GM12891 (cell line): ENCODE data around the gene SLFN12L.

Experiments used
- DNase-seq: peaks from one replicate; pipeline ENCODE4 v3.0.0; 2011; ENCODE audit warnings: low spot score; ENCODE audit not compliant: insufficient read length
- FAIRE-seq: peaks from 2 replicates; lab custom pipeline; 2011; peaks lifted over from hg19 to GRCh38; lab: Jason Lieb, UNC
- PAX5 ChIP-seq: IDR thresholded peaks from 2 replicates; pipeline ENCODE4 v1.6.1; 2011; ENCODE audit warnings: low read length, moderate library complexity, mild to moderate bottlenecking; ENCODE audit not compliant: insufficient read depth, severe bottlenecking
- POLR2A ChIP-seq: IDR thresholded peaks from 2 replicates; pipeline ENCODE4 v1.6.1; 2011; ENCODE audit warnings: low read depth, low read length, control low read depth
- POLR2AphosphoS5 ChIP-seq: IDR thresholded peaks from 2 replicates; pipeline ENCODE4 v1.6.1; 2011; ENCODE audit warnings: low read depth, low read length, control low read depth
- POU2F2 ChIP-seq: IDR thresholded peaks from 2 replicates; pipeline ENCODE4 v1.6.1; 2011; ENCODE audit warnings: low read depth, mild to moderate bottlenecking, control low read depth, low read length, moderate library complexity
- SPI1 ChIP-seq: IDR thresholded peaks from 2 replicates; pipeline ENCODE4 v1.6.1; 2011; ENCODE audit warnings: low read depth, low read length, control low read depth
- TAF1 ChIP-seq: IDR thresholded peaks from 2 replicates; pipeline ENCODE4 v1.6.1; 2011; ENCODE audit warnings: low read depth, low read length, control low read depth

SLFN12L gene

DNA sequence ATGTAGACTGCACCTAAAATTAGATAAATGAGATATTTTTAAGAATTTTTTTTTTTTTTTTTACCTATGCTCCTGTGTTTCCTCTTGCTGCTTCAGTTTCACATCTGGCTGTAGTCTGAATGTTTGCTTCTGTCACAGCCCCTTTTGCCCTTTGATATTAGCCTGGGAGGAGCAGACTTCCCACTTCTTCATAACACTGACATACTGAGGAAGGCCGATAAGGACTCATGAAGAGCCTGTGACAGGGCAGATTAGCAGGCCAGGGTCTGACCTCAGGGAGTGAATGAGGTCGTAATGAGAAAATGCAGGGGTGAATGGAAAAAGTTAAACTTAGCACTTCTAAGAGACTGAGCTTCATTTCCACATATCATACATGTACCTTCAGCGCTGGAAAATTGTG is 23.2 kb upstream of the SLFN12L start, which contains the start of gene SLFN14:
Gene SLFN14 (minus strand): TSS at position 117 of the 400 bp plus-strand sequence. CDS start 2,757 bp downstream, outside the sequence.
- no peak for DNase-seq
- FAIRE-seq: no peak
- TF ChIP-seq SPI1 (no peak), POLR2AphosphoS5 (no peak), TAF1 (no peak), POLR2A (no peak), PAX5 (no peak), POU2F2 (no peak)

GRCh38 chr17:35559495-35560210 is 22.2 kb upstream of the SLFN12L start:
- DNase-seq (no peak), FAIRE-seq (no peak)
- TF ChIP-seq POLR2AphosphoS5: no peak
- no peak for TF ChIP-seq POLR2A
- no peak for TF ChIP-seq POU2F2
- no peak for TF ChIP-seq TAF1
- TF ChIP-seq PAX5: no peak
- TF ChIP-seq SPI1: no peak

DNA sequence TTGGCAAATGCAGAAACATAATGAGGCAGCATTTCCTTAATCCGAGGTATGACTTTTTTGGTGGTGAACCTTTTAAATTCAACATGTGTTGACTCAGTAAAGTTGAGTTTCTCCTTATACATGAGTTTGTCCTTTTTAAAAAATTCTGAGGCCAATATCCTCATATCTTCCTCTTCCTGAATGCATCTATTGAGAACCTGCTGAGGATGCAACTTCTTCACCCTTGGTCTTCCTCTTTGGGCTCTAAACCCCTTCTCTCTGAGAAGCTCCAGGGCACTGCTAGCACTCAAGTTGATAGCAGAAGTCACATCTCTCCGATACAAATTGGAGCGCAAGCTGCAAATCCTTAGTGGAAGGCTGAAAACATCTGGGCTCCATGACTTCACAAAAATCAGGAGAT is 19.9 kb upstream of the SLFN12L start:
- DNase-seq: no peak
- FAIRE-seq: no peak
- TF ChIP-seq SPI1 (no peak), POLR2A (no peak), TAF1 (no peak), POU2F2 (no peak)

GRCh38 chr17:35555691-35556090 is 18.2 kb upstream of the SLFN12L start:
- no peak for TF ChIP-seq POLR2A
- TF ChIP-seq POU2F2: no peak
- TF ChIP-seq TAF1: no peak
- no peak for TF ChIP-seq SPI1
- TF ChIP-seq PAX5: no peak
- TF ChIP-seq POLR2AphosphoS5: no peak
- no peak for DNase-seq
- FAIRE-seq: no peak

- DNase-seq (no peak), FAIRE-seq (no peak)
- TF ChIP-seq POLR2AphosphoS5 (no peak), TAF1 (no peak), PAX5 (no peak), SPI1 (no peak), POU2F2 (no peak), POLR2A (no peak)
Observed at GRCh38 chr17:35554668-35555067, 17.2 kb upstream of the SLFN12L start.

DNA sequence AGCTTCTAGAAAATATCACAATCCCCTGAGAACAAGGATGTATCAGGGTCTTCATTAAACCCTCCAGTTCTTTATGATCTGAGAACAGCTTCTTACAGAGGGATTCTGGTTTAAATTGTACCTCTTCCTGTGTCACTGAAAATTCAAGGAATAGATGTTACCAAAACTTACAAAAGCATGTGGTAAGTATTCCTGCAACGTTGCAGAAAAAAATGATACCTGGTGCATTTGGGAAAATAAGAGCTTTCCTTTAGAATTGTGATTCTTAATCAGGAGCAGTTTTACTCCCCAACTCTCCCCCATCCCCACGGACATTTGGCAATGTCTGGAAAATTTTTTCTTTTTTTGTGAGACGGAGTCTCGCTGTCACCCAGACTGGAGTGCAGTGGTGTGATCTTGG is 15.8 kb upstream of the SLFN12L start:
- no peak for FAIRE-seq
- no peak for TF ChIP-seq POU2F2
- DNase-seq: no peak

- DNase-seq (no peak), FAIRE-seq (no peak)
- TF ChIP-seq TAF1: no peak
- TF ChIP-seq PAX5: no peak
- no peak for TF ChIP-seq POLR2AphosphoS5
- TF ChIP-seq POLR2A: no peak
- no peak for TF ChIP-seq SPI1
- TF ChIP-seq POU2F2: no peak
Observed at GRCh38 chr17:35548978-35549377, 11.5 kb upstream of the SLFN12L start.

DNA sequence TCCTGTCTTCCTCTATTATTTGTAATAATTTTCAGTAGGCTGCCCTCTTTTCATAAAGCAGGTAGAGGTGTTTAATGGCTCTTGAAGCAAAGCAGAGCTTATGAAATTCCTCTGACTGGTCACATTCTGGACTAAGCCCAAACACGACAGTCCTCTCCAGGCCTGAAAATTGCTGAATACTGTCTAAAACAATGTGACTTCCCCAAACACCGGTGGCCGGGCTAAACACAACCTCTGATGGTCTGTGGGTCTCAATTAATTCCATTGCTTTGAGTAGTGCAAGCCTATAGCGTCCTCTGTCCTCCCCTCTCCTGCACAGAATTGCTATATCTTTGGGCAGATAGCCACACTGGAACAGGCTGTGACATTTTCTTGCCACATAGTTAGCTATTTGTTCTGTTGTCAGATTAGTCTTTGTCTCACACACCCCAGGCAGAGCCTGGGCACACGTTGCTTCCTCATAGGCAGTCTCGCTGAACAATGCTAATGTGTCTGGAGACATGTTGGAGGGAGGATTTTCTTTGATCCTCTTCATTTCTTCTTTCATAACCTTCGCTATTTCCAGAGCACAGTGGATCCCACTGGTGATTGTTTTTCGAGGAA is 10.8 kb upstream of the SLFN12L start:
- FAIRE-seq: no peak
- DNase-seq: no peak
- no peak for TF ChIP-seq POU2F2
- no peak for TF ChIP-seq POLR2AphosphoS5
- no peak for TF ChIP-seq POLR2A
- TF ChIP-seq SPI1: no peak
- no peak for TF ChIP-seq TAF1
- no peak for TF ChIP-seq PAX5

GRCh38 chr17:35546487-35546886 is 9.0 kb upstream of the SLFN12L start:
- FAIRE-seq (no peak), DNase-seq (no peak)
- 0 out of 2 replicates have a peak, but pooled peaks have one; percentile 19 for TF ChIP-seq SPI1
- no peak for TF ChIP-seq TAF1
- TF ChIP-seq PAX5: no peak

DNA sequence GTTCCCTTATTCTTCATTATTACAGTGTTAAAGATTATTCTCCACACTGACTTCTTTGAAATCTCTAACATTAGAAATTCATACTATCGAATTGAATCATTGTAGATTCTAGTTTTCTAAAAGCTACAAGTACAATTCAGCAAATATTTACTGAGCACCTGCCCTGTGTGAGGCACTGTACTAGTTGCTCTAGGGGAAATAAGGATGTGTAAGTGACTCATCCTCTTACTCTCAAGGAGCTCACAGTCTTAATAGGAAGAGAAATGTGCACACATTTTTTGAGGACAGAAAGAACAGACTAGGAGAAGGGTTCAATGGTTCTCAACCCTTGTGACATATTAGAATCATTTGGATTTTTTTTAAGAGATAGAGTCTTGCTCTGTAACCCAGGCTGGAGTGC is 7.7 kb upstream of the SLFN12L start:
- DNase-seq: no peak
- no peak for FAIRE-seq
- TF ChIP-seq POLR2A (no peak), POU2F2 (no peak)
